Measurements from ENCODE around the gene PRRG1. TPM values are rescaled to one million over a fixed set of nuclear protein-coding genes. Genes with fewer than 3 reads are reported as not detected.
"Not testable (repeated sequence)": the region's sequence is repeated elsewhere in the genome, so short reads cannot be mapped to it uniquely, and the experiment has no call there.

Gene PRRG1
- 6.3 and 8.2 TPM in 2 replicates for total RNA-seq (ENCODE audit: low replicate concordance)
- long read RNA-seq, full-length matches to known transcripts, result 1 of 1 reads
- long read RNA-seq, partial matches to known transcripts, result 0 of 1 reads
- long read RNA-seq, other reads (novel, unspliced or antisense), result 0 of 1 reads

GRCh38 chrX:37349221-37350033, at the start of gene PRRG1:
TSS of gene PRRG1 (plus strand) at chrX:37349364. CDS start at chrX:37406250, 56,886 bp downstream.
- no peaks in the 10 kb centered on the region for H3K4me1 Mint-ChIP-seq (ENCODE audit: unreplicated experiment)
- peak within 1 kb of the TSS; percentile 95 for H3K4me3 Mint-ChIP-seq
- no peak for TF ChIP-seq CTCF (conservative IDR thresholded peaks at IDR 0.05)
- peaks cover 3% of the 10 kb centered on the region for H3K36me3 Mint-ChIP-seq
- DNase-seq (ENCODE audit: extremely low spot score, unreplicated experiment), result peak; percentile 77
- H3K27ac Mint-ChIP-seq, result peak within 1 kb of the TSS; percentile 90
- H3K27me3 Mint-ChIP-seq, result no peaks in the 10 kb centered on the region
- H3K9me3 Mint-ChIP-seq, result peaks cover 5% of the 10 kb centered on the region

GRCh38 chrX:37302569-37302968, 46.6 kb upstream of the PRRG1 start:
- DNase-seq (ENCODE audit: extremely low spot score, unreplicated experiment), result no peak
- H3K36me3 Mint-ChIP-seq, result no peaks in the 10 kb centered on the region
- H3K27ac Mint-ChIP-seq, result no peak overlapping the region
- no peaks in the 10 kb centered on the region for H3K4me1 Mint-ChIP-seq (ENCODE audit: unreplicated experiment)
- H3K27me3 Mint-ChIP-seq, result no peaks in the 10 kb centered on the region
- TF ChIP-seq CTCF (conservative IDR thresholded peaks at IDR 0.05), result no peak
- H3K9me3 Mint-ChIP-seq, result no peaks in the 10 kb centered on the region
- H3K4me3 Mint-ChIP-seq, result no peak overlapping the region

GRCh38 chrX:37305238-37305637, 43.9 kb upstream of the PRRG1 start:
- H3K36me3 Mint-ChIP-seq; H3K27me3 Mint-ChIP-seq; H3K4me3 Mint-ChIP-seq; H3K27ac Mint-ChIP-seq; H3K9me3 Mint-ChIP-seq; H3K4me1 Mint-ChIP-seq (ENCODE audit: unreplicated experiment); DNase-seq (ENCODE audit: extremely low spot score, unreplicated experiment): not testable (repeated sequence)

DNA sequence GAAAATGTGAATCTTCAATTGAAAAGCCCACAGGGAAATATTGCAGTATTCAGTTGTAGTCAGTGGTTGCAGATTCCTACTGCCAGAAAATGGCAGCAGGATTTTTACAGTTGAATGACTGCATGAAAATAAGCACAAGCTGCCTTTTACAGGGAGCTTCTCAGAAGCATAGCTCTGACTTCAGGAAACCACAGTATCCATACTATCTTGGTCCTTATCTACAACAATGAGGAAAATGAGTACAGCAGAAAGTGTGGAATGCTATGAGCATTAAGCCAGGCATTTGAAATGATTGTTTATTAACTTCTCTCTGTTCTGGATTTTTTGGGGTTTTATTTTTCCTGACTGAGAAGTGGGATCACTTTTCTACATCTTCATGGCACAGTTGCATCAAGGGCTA, 34.6 kb upstream of the PRRG1 start:
- no peaks in the 10 kb centered on the region for H3K27me3 Mint-ChIP-seq
- TF ChIP-seq CTCF (conservative IDR thresholded peaks at IDR 0.05), result no peak
- H3K36me3 Mint-ChIP-seq, result no peaks in the 10 kb centered on the region
- no peak for DNase-seq (ENCODE audit: extremely low spot score, unreplicated experiment)
- no peak overlapping the region for H3K4me3 Mint-ChIP-seq
- H3K9me3 Mint-ChIP-seq, result no peaks in the 10 kb centered on the region
- H3K4me1 Mint-ChIP-seq (ENCODE audit: unreplicated experiment), result no peaks in the 10 kb centered on the region
- no peak overlapping the region for H3K27ac Mint-ChIP-seq

DNA sequence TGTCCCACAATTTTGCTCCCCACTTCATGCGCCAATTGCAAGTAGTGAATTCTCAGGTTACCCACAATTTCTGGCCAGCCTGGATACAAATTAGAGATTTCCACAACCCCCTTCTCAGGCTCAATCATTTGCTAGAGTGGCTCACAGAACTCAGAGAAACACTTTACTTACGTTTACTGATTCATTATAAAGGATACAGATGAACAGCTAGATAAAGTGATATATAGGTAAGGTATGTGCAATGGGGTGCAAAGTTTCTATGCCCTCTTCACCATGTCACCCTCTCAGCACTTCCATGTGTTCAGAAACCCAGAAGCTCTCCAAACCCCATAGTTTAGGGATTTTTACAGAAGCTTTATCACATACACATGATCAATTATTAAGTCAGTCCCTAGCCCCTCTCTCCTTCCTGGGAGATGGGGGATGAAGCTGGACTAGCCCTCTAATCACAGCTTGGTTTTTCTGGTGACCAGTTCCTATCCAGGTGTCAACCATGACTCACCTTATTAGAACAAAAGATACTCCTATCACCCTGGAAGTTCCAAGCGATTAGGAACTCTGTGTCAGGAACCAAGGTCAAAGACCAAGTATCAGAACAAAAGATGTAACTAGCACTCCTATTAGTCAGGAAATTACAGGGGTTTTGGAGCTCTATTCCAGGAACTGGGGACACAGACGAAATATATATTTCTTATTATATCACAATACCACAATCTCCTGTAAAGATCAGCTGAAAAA, 33.5 kb upstream of the PRRG1 start:
- no peak for DNase-seq (ENCODE audit: extremely low spot score, unreplicated experiment)
- no peak for TF ChIP-seq CTCF (conservative IDR thresholded peaks at IDR 0.05)
- no peaks in the 10 kb centered on the region for H3K36me3 Mint-ChIP-seq
- no peaks in the 10 kb centered on the region for H3K27me3 Mint-ChIP-seq
- no peaks in the 10 kb centered on the region for H3K9me3 Mint-ChIP-seq
- H3K4me1 Mint-ChIP-seq (ENCODE audit: unreplicated experiment), result no peaks in the 10 kb centered on the region
- no peak overlapping the region for H3K27ac Mint-ChIP-seq
- no peak overlapping the region for H3K4me3 Mint-ChIP-seq
